IMR-90 (cell line): ENCODE results near the gene GLCE. TPM values are rescaled to one million over a fixed set of nuclear protein-coding genes. Genes with fewer than 3 reads are reported as not detected.

ENCODE experiments used
- ATAC-seq: fragments of 200-7000 bp; cut with Tn5 transposase; 2 replicates; pipeline ENCODE4 v1.9.1; 2020; ENCODE audit warnings: low read depth, mild to moderate bottlenecking, moderate library complexity
- BruUV-seq: library from RNA; stranded (reverse); fragments of 400-500 nt; replicated peaks from 2 replicates; lab custom pipeline; 2021; lab: Mats Ljungman, UMichigan
- CTCF ChIA-PET: fragments of 300-600 bp; formaldehyde crosslinking; extraction: SDS; loops from one replicate; lab custom pipeline; 2021; ENCODE audit warnings: antibody characterized with exemption; lab: Yijun Ruan, JAX
- POLR2A ChIA-PET: fragments of 300-600 bp; sonication (Branson Sonifier 250); formaldehyde crosslinking; loops from one replicate; lab custom pipeline; 2022; ENCODE audit warnings: antibody characterized with exemption; ENCODE audit not compliant: unreplicated experiment; lab: Charles Lee
- DNase-seq: peaks from one replicate; pipeline ENCODE4 v3.0.0; 2013
- H2AFZ ChIP-seq: replicated peaks from 2 replicates; pipeline ENCODE3; 2013; ENCODE audit warnings: low read length, mild to moderate bottlenecking; ENCODE audit not compliant: poor library complexity
- H2AK5ac ChIP-seq: 2 replicates; pipeline ENCODE4 v1.6.1; 2013; ENCODE audit warnings: low read depth, low read length, inconsistent platforms
- H2AK9ac ChIP-seq: replicated peaks from 2 replicates; pipeline ENCODE3; 2013; ENCODE audit warnings: mild to moderate bottlenecking, low read depth, low read length, moderate library complexity; ENCODE audit not compliant: poor library complexity
- H2BK120ac ChIP-seq: 2 replicates; pipeline ENCODE4 v1.6.1; 2013; ENCODE audit warnings: low read depth, low read length, inconsistent platforms
- H2BK15ac ChIP-seq: 3 replicates; pipeline ENCODE4 v1.6.1; 2013; ENCODE audit warnings: low read depth, low read length, inconsistent platforms
- H2BK20ac ChIP-seq: 2 replicates; pipeline ENCODE4 v1.6.1; 2013; ENCODE audit warnings: low read depth, mild to moderate bottlenecking, inconsistent platforms, low read length, moderate library complexity
- H2BK5ac ChIP-seq: 2 replicates; pipeline ENCODE4 v1.6.1; 2013; ENCODE audit warnings: mild to moderate bottlenecking, low read depth, low read length, inconsistent platforms; ENCODE audit not compliant: poor library complexity, severe bottlenecking
- H3K14ac ChIP-seq: replicated peaks from 2 replicates; pipeline ENCODE4 v1.6.1; 2013; ENCODE audit warnings: low read depth, low read length, inconsistent platforms
- H3K18ac ChIP-seq: 2 replicates; pipeline ENCODE4 v1.6.1; 2013; ENCODE audit warnings: low read depth, low read length, control low read depth
- H3K23ac ChIP-seq: 2 replicates; pipeline ENCODE4 v1.6.1; 2013; ENCODE audit warnings: low read depth, low read length, inconsistent platforms
- H3K27ac ChIP-seq: 2 replicates; pipeline ENCODE4 v1.5.1; 2013; ENCODE audit warnings: mild to moderate bottlenecking, control low read depth, low read length; ENCODE audit not compliant: insufficient read depth
- H3K27me3 ChIP-seq: 2 replicates; pipeline ENCODE4 v1.6.1; 2013; ENCODE audit warnings: low read length; ENCODE audit not compliant: control insufficient read depth, insufficient read depth
- H3K36me3 ChIP-seq: 2 replicates; pipeline ENCODE4 v1.6.1; 2013; ENCODE audit warnings: low read length, mixed read lengths; ENCODE audit not compliant: control insufficient read depth, insufficient read depth
- H3K4ac ChIP-seq: 2 replicates; pipeline ENCODE4 v1.6.1; 2013; ENCODE audit warnings: low read depth, low read length, inconsistent platforms
- H3K4me1 ChIP-seq: 2 replicates; pipeline ENCODE4 v1.6.1; 2013; ENCODE audit warnings: low read length, mixed read lengths; ENCODE audit not compliant: control insufficient read depth, insufficient read depth
- H3K4me2 ChIP-seq: 2 replicates; pipeline ENCODE4 v1.6.1; 2013; ENCODE audit warnings: low read depth, mild to moderate bottlenecking, control low read depth, low read length, moderate library complexity
- H3K4me3 ChIP-seq: 2 replicates; pipeline ENCODE4 v1.5.1; 2013; ENCODE audit warnings: low read depth, mild to moderate bottlenecking, control low read depth, low read length, moderate library complexity; ENCODE audit not compliant: insufficient read depth
- H3K56ac ChIP-seq: 2 replicates; pipeline ENCODE4 v1.6.1; 2013; ENCODE audit warnings: low read length, inconsistent platforms; ENCODE audit not compliant: insufficient read depth; ENCODE audit errors: extremely low read depth
- H3K79me1 ChIP-seq, 2 experiments: 2 replicates each; pipeline ENCODE4 v1.6.1; 2013; ENCODE audit warnings: low read length in 2 of 2, inconsistent platforms in 1 of 2, low read depth in 1 of 2
- H3K9ac ChIP-seq: 2 replicates; pipeline ENCODE4 v1.6.1; 2013; ENCODE audit warnings: low read depth, low read length, control low read depth
- H3K9me1 ChIP-seq: 2 replicates; pipeline ENCODE4 v1.6.1; 2013; ENCODE audit warnings: low read length, inconsistent platforms; ENCODE audit not compliant: insufficient read depth
- H3K9me3 ChIP-seq: 2 replicates; pipeline ENCODE4 v1.6.1; 2013; ENCODE audit warnings: low read length; ENCODE audit not compliant: control insufficient read depth, insufficient read depth
- H4K20me1 ChIP-seq: 2 replicates; pipeline ENCODE4 v1.6.1; 2013; ENCODE audit warnings: low read length, inconsistent platforms; ENCODE audit not compliant: insufficient read depth
- H4K5ac ChIP-seq: 2 replicates; pipeline ENCODE4 v1.6.1; 2013; ENCODE audit warnings: mild to moderate bottlenecking, low read depth, low read length, control low read depth
- H4K8ac ChIP-seq, 2 experiments: 2 replicates each; pipeline ENCODE4 v1.6.1; 2013; ENCODE audit warnings: low read depth in 2 of 2, low read length in 2 of 2, control low read depth in 1 of 2, inconsistent platforms in 1 of 2
- H4K91ac ChIP-seq: 2 replicates; pipeline ENCODE4 v1.6.1; 2013; ENCODE audit warnings: low read depth, low read length, inconsistent platforms; ENCODE audit not compliant: insufficient read depth
- BHLHE40 ChIP-seq: fragments of 150-350 bp; IDR thresholded peaks from 2 replicates; pipeline ENCODE4 v1.6.1; 2016; ENCODE audit warnings: mild to moderate bottlenecking, low read depth, low read length
- CTCF ChIP-seq: conservative IDR thresholded peaks from 2 replicates; pipeline ENCODE4 v1.5.1; 2012; ENCODE audit warnings: mild to moderate bottlenecking, low read depth, low read length, improper control_type of control experiment
- MAZ ChIP-seq: IDR thresholded peaks from 2 replicates; pipeline ENCODE4 v1.6.1; 2012; ENCODE audit warnings: low read depth, mild to moderate bottlenecking, low read length, improper control_type of control experiment, moderate library complexity, borderline replicate concordance
- MXI1 ChIP-seq: IDR thresholded peaks from 2 replicates; pipeline ENCODE4 v1.6.1; 2012; ENCODE audit warnings: low read depth, mild to moderate bottlenecking, low read length, moderate library complexity, borderline replicate concordance
- RFX5 ChIP-seq: IDR thresholded peaks from 2 replicates; pipeline ENCODE4 v1.8.0; 2012; ENCODE audit warnings: low read depth, mild to moderate bottlenecking, low read length, moderate library complexity
- SMC3 ChIP-seq: fragments of 150-350 bp; IDR thresholded peaks from 2 replicates; pipeline ENCODE4 v1.6.1; 2016; ENCODE audit warnings: low read depth, mild to moderate bottlenecking, antibody characterized with exemption, low read length, moderate library complexity
- USF2 ChIP-seq: fragments of 150-350 bp; IDR thresholded peaks from 2 replicates; pipeline ENCODE4 v1.6.1; 2017; ENCODE audit warnings: mild to moderate bottlenecking, antibody characterized with exemption, low read length, low read depth
- WGBS, 2 experiments: methylation state at CpG; one replicate each; pipeline versions ENCODE4 v1.1.5 to v1.1.7; 2013; ENCODE audit warnings: missing lambda C conversion rate in 2 of 2; ENCODE audit not compliant: insufficient read length in 1 of 2; ENCODE audit errors: extremely low coverage in 2 of 2; 5-methylcytosine and 5-hydroxymethylcytosine counted together
- dilution Hi-C: fragments of 300-500 bp; cut with HindIII; formaldehyde crosslinking; loops from one replicate; pipeline ENCODE4 v1.14.3; 2018; ENCODE audit warnings: low sequenced_read_pairs; ENCODE audit not compliant: unreplicated experiment
- in situ Hi-C: fragments of 300-500 bp; cut with MboI; formaldehyde crosslinking; loops from 3 replicates; pipeline ENCODE4 v1.14.3; 2019; ENCODE audit warnings: low sequenced_read_pairs, inconsistent platforms, mixed read lengths
- intact Hi-C: fragments of 100-400 bp; cut with micrococcal nuclease; formaldehyde crosslinking; loops from 2 replicates; pipeline ENCODE4 v1.10.0; 2022
- polyA plus RNA-seq, 3 experiments: library from polyadenylated mRNA; depleted of rRNA; stranded (reverse); fragments of >200 nt; gene quantifications; 2 replicates each; pipeline ENCODE4 v1.2.3, GENCODE V29; 2012; ENCODE audit warnings: low replicate concordance in 1 of 3
- total RNA-seq: library from RNA; depleted of rRNA; stranded (reverse); fragments of >200 nt; gene quantifications from 2 replicates; pipeline ENCODE4 v1.2.3, GENCODE V29; 2012

Gene GLCE
- total and polyA plus RNA-seq, 2 of the 4 experiments (the other 2 are of a cell fraction), result 15.3 to 29.6 TPM

- no peak overlapping the region for H3K4ac ChIP-seq
- no peak overlapping the region for H3K56ac ChIP-seq
- H3K9me3 ChIP-seq, result no peaks in the 10 kb centered on the region
- WGBS, 2 experiments, result 33% methylated on average over 2 of the region's 5 CpGs; no CpG with 5 or more reads in 1 of the 2 experiments
- H3K9ac ChIP-seq, result no peak overlapping the region
- ChIA-PET POLR2A (no interaction called here), CTCF (interaction anchor here (1.0 kb wide), 1 partner anchor 9 kb away, joined by 3 read pairs; no protein-coding TSS in a partner anchor)
- no peaks in the 10 kb centered on the region for H3K9me1 ChIP-seq
- H4K20me1 ChIP-seq, result no peaks in the 10 kb centered on the region
- H3K23ac ChIP-seq, result no peak overlapping the region
- in situ Hi-C loops, result no loop called here
- H3K4me2 ChIP-seq, result no peak overlapping the region
- H2AFZ ChIP-seq, result no peak overlapping the region
- TF ChIP-seq RFX5 (no peak), MXI1 (no peak), SMC3 (no peak), BHLHE40 (no peak), USF2 (no peak), MAZ (no peak), CTCF (no peak)
- no peaks in the 10 kb centered on the region for H3K36me3 ChIP-seq
- H3K18ac ChIP-seq, result no peak overlapping the region
- no peak overlapping the region for H2BK120ac ChIP-seq
- BruUV-seq, result no TSS peak
- H4K5ac ChIP-seq, result no peak overlapping the region
- no peak overlapping the region for H2BK20ac ChIP-seq
- H2BK15ac ChIP-seq, result no peak overlapping the region
- no peaks in the 10 kb centered on the region for H3K79me1 ChIP-seq
- H2AK9ac ChIP-seq, result no peak overlapping the region
- no peak overlapping the region for H2AK5ac ChIP-seq
- H4K91ac ChIP-seq, result no peak overlapping the region
- no peak overlapping the region for H3K4me3 ChIP-seq
- intact Hi-C loops, result no loop called here
- H2BK5ac ChIP-seq, result no peak overlapping the region
- dilution Hi-C loops, result no loop called here
- no peak for DNase-seq
- H3K27ac ChIP-seq, result no peak overlapping the region
- H3K4me1 ChIP-seq, result peaks cover 4% of the 10 kb centered on the region; the same call in 1 of the 2 replicates
- H3K27me3 ChIP-seq, result peaks cover 70% of the 10 kb centered on the region
- no peak overlapping the region for H4K8ac ChIP-seq
- ATAC-seq, result no peak
- H3K14ac ChIP-seq, result no peak overlapping the region
Observed at GRCh38 chr15:69119683-69120395, 40.6 kb upstream of the GLCE start.
